Naive thymus-derived CD4-positive, alpha-beta T cell (primary cell): ENCODE results near the gene DBI. TPM values are rescaled to one million over a fixed set of nuclear protein-coding genes. Genes with fewer than 3 reads are reported as not detected.

Source experiments
- ATAC-seq: fragments of 150-1000 bp; cut with Tn5 transposase; 2 replicates; pipeline ENCODE4 v1.10.0; 2021; ENCODE audit warnings: mild to moderate bottlenecking, moderate library complexity
- CTCF ChIA-PET: fragments of 350-600 bp; sonication (Branson Sonifier 250); formaldehyde crosslinking; loops from one replicate; lab custom pipeline; 2021; ENCODE audit warnings: antibody characterized with exemption; lab: Charles Lee
- POLR2A ChIA-PET: fragments of 350-600 bp; sonication (Branson Sonifier 250); formaldehyde crosslinking; loops from one replicate; lab custom pipeline; 2021; ENCODE audit warnings: antibody characterized with exemption, inconsistent platforms; lab: Charles Lee
- DNase-seq, 9 donors: peaks; one replicate each; pipeline versions ENCODE4 v3.0.0 to v3.0.0-alpha.2; 2020 to 2022; ENCODE audit warnings: mixed read lengths in 1 of 9
- H3K27ac ChIP-seq: one replicate; pipeline ENCODE4 v1.7.0; 2013; ENCODE audit warnings: mild to moderate bottlenecking, low read depth, low read length, moderate library complexity
- H3K27me3 ChIP-seq, 2 donors: one replicate each; pipeline ENCODE4 v1.7.0; 2013; ENCODE audit warnings: low read length in 2 of 2, mild to moderate bottlenecking in 2 of 2, moderate library complexity in 2 of 2; ENCODE audit not compliant: control insufficient read depth in 2 of 2, insufficient read depth in 2 of 2
- H3K36me3 ChIP-seq, 3 experiments: 1 replicate in 2 of 3; 2 replicates in 1 of 3; pipeline ENCODE4 v1.7.0; 2013; ENCODE audit warnings: low read length in 3 of 3, mild to moderate bottlenecking in 3 of 3, moderate library complexity in 1 of 3; ENCODE audit not compliant: insufficient read depth in 3 of 3, control insufficient read depth in 2 of 3
- H3K4me1 ChIP-seq, 2 donors: one replicate each; pipeline ENCODE4 v1.7.0; 2013; ENCODE audit warnings: low read length in 2 of 2, mild to moderate bottlenecking in 2 of 2, moderate library complexity in 1 of 2; ENCODE audit not compliant: control insufficient read depth in 2 of 2, insufficient read depth in 2 of 2
- H3K4me3 ChIP-seq: 2 replicates; pipeline ENCODE4 v1.7.0; 2013; ENCODE audit warnings: mild to moderate bottlenecking, low read length
- H3K9me3 ChIP-seq, 3 experiments: 1 replicate in 2 of 3; 2 replicates in 1 of 3; pipeline ENCODE4 v1.7.0; 2013; ENCODE audit warnings: low read length in 3 of 3; ENCODE audit not compliant: control insufficient read depth in 2 of 3
- H3K27ac Mint-ChIP-seq, 9 donors: one replicate each; pipeline ENCODE4 v1.8.0; 2020 to 2022; ENCODE audit warnings: mixed read lengths in 9 of 9, mild to moderate bottlenecking in 8 of 9, moderate library complexity in 5 of 9, inconsistent platforms in 2 of 9
- H3K27me3 Mint-ChIP-seq, 5 donors: one replicate each; pipeline ENCODE4 v1.8.0; 2021 to 2022; ENCODE audit warnings: mixed read lengths in 5 of 5, mild to moderate bottlenecking in 1 of 5
- H3K36me3 Mint-ChIP-seq, 5 donors: one replicate each; pipeline ENCODE4 v1.8.0; 2020 to 2022; ENCODE audit warnings: mixed read lengths in 5 of 5, mild to moderate bottlenecking in 3 of 5, inconsistent platforms in 1 of 5
- H3K4me1 Mint-ChIP-seq, 7 donors: one replicate each; pipeline ENCODE4 v1.8.0; 2020 to 2022; ENCODE audit warnings: mixed read lengths in 7 of 7, mild to moderate bottlenecking in 3 of 7, inconsistent platforms in 1 of 7
- H3K4me3 Mint-ChIP-seq, 10 donors: one replicate each; pipeline ENCODE4 v1.8.0; 2020 to 2022; ENCODE audit warnings: mild to moderate bottlenecking in 10 of 10, mixed read lengths in 10 of 10, moderate library complexity in 6 of 10, inconsistent platforms in 2 of 10
- H3K9me3 Mint-ChIP-seq, 11 donors: one replicate each; pipeline ENCODE4 v1.8.0; 2020 to 2022; ENCODE audit warnings: mixed read lengths in 11 of 11, mild to moderate bottlenecking in 4 of 11, inconsistent platforms in 1 of 11, moderate library complexity in 1 of 11
- intact Hi-C, 2 donors: fragments of 100-400 bp; cut with micrococcal nuclease; formaldehyde crosslinking; loops; one replicate each; pipeline ENCODE4 v1.15.1; 2023
- polyA plus RNA-seq, 2 donors: library from polyadenylated mRNA; unstranded; fragments of 300-500 nt; fragmentation: Illumina TruSeq; gene quantifications; one replicate each; pipeline ENCODE4 v1.2.3, GENCODE V29; 2021
- total RNA-seq, 6 experiments: library from RNA in 5 of 6; stranded (reverse) in 5 of 6; gene quantifications; 1 replicate in 5 of 6; 2 replicates in 1 of 6; pipeline ENCODE4 v1.2.3 and lab custom pipeline; 2021 to 2026

DBI gene
- total and polyA plus RNA-seq, 7 experiments from 2014 or later = 29.3 to 253 (median 42.9) TPM

DNA sequence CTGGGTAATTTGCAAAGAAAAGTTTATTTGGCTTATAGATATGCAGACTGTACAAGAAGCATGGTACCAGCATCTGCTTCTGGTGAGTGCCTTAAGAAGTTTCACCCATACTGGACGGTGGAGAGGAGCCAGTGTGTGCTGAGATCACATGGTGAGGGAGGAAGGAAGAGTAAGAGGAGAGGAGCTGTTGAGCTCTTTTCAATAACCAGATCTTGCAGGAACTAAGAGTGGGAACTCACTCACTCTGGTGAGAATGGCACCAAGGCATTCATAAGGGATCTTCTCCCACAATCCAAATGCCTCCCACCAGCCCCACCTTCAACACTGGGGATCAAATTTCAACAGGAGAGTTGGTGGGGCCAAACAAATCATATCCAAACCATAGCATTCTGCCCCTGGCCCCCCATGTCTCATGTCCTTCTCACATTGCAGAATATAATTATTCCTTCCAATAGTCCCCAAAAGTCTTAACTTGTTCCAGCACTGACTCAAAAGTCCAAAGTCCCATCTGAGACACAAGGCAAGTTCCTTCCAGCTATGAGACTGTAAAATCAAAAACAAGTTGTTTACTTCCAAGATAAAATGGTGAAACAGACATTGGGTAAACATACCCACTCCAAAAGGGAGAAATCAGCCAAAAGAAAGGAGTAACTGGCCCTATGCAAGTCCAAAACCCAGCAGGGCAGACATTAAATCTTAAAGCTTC, 53.2 kb downstream of the DBI start:
- intact Hi-C loops = no loop called here
- no peak overlapping the region for H3K27ac Mint-ChIP-seq
- peaks cover 0 to 10% (median 4%) of the 10 kb centered on the region in 11 donors for H3K9me3 Mint-ChIP-seq
- no peaks in the 10 kb centered on the region for H3K27me3 ChIP-seq
- H3K36me3 Mint-ChIP-seq = peaks cover 0 to 6% (median 0%) of the 10 kb centered on the region in 5 donors
- no peaks in the 10 kb centered on the region for H3K9me3 ChIP-seq
- DNase-seq (no peak), ATAC-seq (no peak)
- no peaks in the 10 kb centered on the region for H3K4me1 ChIP-seq
- peaks cover 21 to 37% (median 30%) of the 10 kb centered on the region in 5 donors for H3K27me3 Mint-ChIP-seq
- peaks cover 0 to 9% (median 4%) of the 10 kb centered on the region in 7 donors for H3K4me1 Mint-ChIP-seq
- no peaks in the 10 kb centered on the region for H3K36me3 ChIP-seq
- ChIA-PET POLR2A (no interaction called here), CTCF (no interaction called here)
- H3K4me3 Mint-ChIP-seq = no peak overlapping the region
- no peak overlapping the region for H3K27ac ChIP-seq
- no peak overlapping the region for H3K4me3 ChIP-seq

DNA sequence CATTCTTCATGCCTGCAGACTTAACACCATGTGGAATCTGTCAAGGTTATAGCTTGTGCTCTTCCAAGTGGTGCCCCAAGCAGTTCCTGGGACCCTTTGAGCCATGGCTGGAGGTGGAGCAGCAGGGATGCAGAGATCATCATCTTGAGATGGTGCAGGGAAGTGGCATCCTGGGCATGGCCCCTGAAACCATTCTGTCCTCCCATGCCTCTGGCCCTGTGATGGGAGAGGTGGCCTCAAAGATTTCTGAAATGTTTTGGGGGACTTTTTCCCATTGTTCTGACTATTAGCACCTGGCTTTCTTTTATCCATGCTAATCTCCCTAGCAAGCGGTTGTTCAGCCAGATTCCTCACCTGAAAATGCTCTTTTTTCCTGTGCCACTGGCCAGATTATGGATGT, 54.5 kb downstream of the DBI start:
- H3K36me3 ChIP-seq = no peaks in the 10 kb centered on the region
- peaks cover 0 to 6% (median 0%) of the 10 kb centered on the region in 5 donors for H3K36me3 Mint-ChIP-seq
- no peaks in the 10 kb centered on the region for H3K4me1 ChIP-seq
- no peak overlapping the region for H3K4me3 Mint-ChIP-seq
- H3K27ac Mint-ChIP-seq = no peak overlapping the region
- intact Hi-C loops = no loop called here
- H3K27me3 ChIP-seq = no peaks in the 10 kb centered on the region
- H3K9me3 ChIP-seq = no peaks in the 10 kb centered on the region
- peaks cover 0 to 9% (median 4%) of the 10 kb centered on the region in 11 donors for H3K9me3 Mint-ChIP-seq
- peaks cover 0 to 2% (median 0%) of the 10 kb centered on the region in 7 donors for H3K4me1 Mint-ChIP-seq
- H3K27me3 Mint-ChIP-seq = peaks cover 27 to 43% (median 35%) of the 10 kb centered on the region in 5 donors
- H3K4me3 ChIP-seq = no peak overlapping the region
- CTCF ChIA-PET = no interaction called here
- POLR2A ChIA-PET = no interaction called here
- DNase-seq (no peak), ATAC-seq (no peak)
- no peak overlapping the region for H3K27ac ChIP-seq

DNA sequence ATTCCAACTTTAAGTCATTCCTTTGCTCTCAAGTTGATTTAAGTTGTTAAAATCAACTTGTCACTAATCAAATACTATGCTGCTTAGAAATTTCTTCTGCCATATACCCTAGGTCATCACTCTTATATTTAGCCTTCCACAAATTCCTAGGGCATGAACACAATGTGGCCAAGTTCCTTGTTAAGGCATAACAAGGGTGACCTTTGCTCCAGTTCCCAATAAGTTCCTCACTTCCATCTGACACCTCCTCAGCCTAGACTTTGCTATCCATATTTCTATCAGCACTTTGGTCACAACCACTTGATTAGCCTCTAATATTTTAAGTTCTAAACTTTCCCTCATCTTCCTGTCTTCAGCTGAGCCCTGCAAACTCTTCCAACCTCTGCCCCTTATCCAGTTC, 55.0 kb downstream of the DBI start:
- Mint-ChIP-seq H3K27me3 (peaks cover 31 to 48% (median 39%) of the 10 kb centered on the region in 5 donors), H3K4me1 (peaks cover 0 to 2% (median 0%) of the 10 kb centered on the region in 7 donors), H3K9me3 (peaks cover 0 to 9% (median 4%) of the 10 kb centered on the region in 11 donors), H3K27ac (no peak overlapping the region), H3K36me3 (peaks cover 0 to 6% (median 0%) of the 10 kb centered on the region in 5 donors), H3K4me3 (no peak overlapping the region)
- POLR2A ChIA-PET = no interaction called here
- intact Hi-C loops = no loop called here
- Histone ChIP-seq H3K36me3 (no peaks in the 10 kb centered on the region), H3K4me1 (no peaks in the 10 kb centered on the region), H3K9me3 (no peaks in the 10 kb centered on the region), H3K27ac (no peak overlapping the region), H3K27me3 (no peaks in the 10 kb centered on the region), H3K4me3 (no peak overlapping the region)
- DNase-seq = no peak
- CTCF ChIA-PET = no interaction called here
- ATAC-seq = no peak

Other genes starting within 250 kb of the DBI start
- not detected for gene C1QL2, start 208.2 kb upstream of the DBI start, total RNA-seq
- not detected for gene C1QL2, start 208.2 kb upstream of the DBI start, polyA plus RNA-seq
- gene STEAP3, start 143.1 kb upstream of the DBI start, total RNA-seq = 1 to 10 TPM in 1 of 5 experiments, under 1 TPM in 4; 0.10 to 1.9 (median 0.16) TPM
- not detected for gene STEAP3, start 143.1 kb upstream of the DBI start, polyA plus RNA-seq
- 1 to 10 TPM; 5.1 to 9.2 (median 8.5) TPM for gene C2orf76, start 143 bp upstream of the DBI start, total RNA-seq
- 10 to 100 TPM; 17.1 to 19.2 TPM for gene C2orf76, start 143 bp upstream of the DBI start, polyA plus RNA-seq
- under 1 TPM in 3 of 5 experiments, not detected in 2; 0.37 to 0.51 (median 0.38) TPM for gene TMEM37, start 64.9 kb downstream of the DBI start, total RNA-seq
- 1 to 10 TPM; 1.8 to 4.2 TPM for gene TMEM37, start 64.9 kb downstream of the DBI start, polyA plus RNA-seq
- gene SCTR, start 157.5 kb downstream of the DBI start, total RNA-seq = not detected
- gene SCTR, start 157.5 kb downstream of the DBI start, polyA plus RNA-seq = not detected
- gene CFAP221, start 177.5 kb downstream of the DBI start, total RNA-seq = not detected
- gene CFAP221, start 177.5 kb downstream of the DBI start, polyA plus RNA-seq = not detected